ENCODE results near the gene C11orf87. TPM values are rescaled to one million over a fixed set of nuclear protein-coding genes. Genes with fewer than 3 reads are reported as not detected.

C11orf87 gene
- total and polyA plus RNA-seq, 2 of the 8 experiments (the other 6 are each of a cell fraction or from before 2014, with no cell fraction given), result 0.22 to 0.32 TPM

DNA sequence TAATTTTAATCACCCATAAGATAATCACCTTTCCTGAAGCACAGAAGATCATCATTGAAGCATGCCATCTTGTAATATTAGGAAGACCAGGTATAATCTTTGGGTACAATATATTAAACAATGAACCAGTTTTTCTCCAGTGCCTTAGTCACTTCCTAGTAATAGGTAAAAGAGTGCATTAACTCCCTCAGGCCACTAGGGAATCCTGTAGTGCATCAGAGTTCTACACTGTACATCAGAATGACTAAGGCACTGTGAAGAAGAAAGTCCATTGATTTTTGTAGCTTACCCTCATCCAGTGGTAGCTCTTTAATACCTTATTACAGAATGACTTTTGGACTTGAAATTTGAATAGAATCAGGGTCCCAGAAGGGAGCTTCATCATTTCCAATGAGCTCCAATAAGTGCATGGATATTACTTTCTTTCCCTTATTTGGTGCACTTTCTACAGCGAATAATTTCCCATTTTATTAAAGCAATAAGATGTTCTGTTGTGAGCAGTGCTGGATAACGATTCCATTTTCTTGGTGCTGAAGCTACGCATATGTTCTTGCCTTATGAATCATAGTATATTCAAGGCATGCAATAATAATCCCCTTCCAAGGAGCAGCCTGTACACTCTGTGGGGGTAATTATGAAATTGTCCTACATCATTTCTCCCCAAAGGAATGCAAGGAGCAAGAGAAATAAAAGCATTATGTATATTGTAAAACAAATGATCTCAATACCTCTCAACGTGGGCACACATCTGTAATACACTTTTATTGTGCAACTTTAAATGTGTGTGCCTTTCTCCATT is 4.7 kb downstream of the C11orf87 start:
- Histone ChIP-seq H4K20me1 (replicated peaks in 1 of 2; ENCODE audit: control insufficient read depth in 1 of 2, insufficient read depth in 2 of 2, low read length in 2 of 2) (peaks cover 0 to 4% of the 10 kb centered on the region in 2 experiments), H3K27ac (ENCODE audit: low read depth, low read length) (no peak overlapping the region), H4K91ac (replicated peaks; ENCODE audit: insufficient read length, low read length) (no peak overlapping the region), H2BK12ac (ENCODE audit: low read depth, low read length) (no peak overlapping the region), H3K23me2 (ENCODE audit: low read depth, low read length) (peaks cover 16% of the 10 kb centered on the region), H3K36me3 (ENCODE audit: control insufficient read depth in 2 of 4, insufficient read depth in 4 of 4, low read length in 3 of 4) (no peaks in the 10 kb centered on the region), H3K9me3 (ENCODE audit: insufficient read depth in 2 of 2, low read depth in 1 of 2, low read length in 1 of 2) (no peaks in the 10 kb centered on the region), H2BK120ac (replicated peaks; ENCODE audit: low read depth, low read length) (no peak overlapping the region), H2AFZ (ENCODE audit: low read length) (no peak overlapping the region), H3K56ac (replicated peaks; ENCODE audit: insufficient read length, low read depth, low read length) (no peak overlapping the region), H2AK5ac (ENCODE audit: low read depth, low read length) (no peak overlapping the region), H2BK5ac (ENCODE audit: low read depth, low read length) (no peak overlapping the region), H3K23ac (ENCODE audit: insufficient read length) (no peak overlapping the region), H4K5ac (ENCODE audit: insufficient read length, low read depth, low read length) (no peak overlapping the region), H3K79me1 (ENCODE audit: low read depth, low read length) (no peaks in the 10 kb centered on the region), H3K79me2 (ENCODE audit: control insufficient read depth in 1 of 2, insufficient read depth in 2 of 2, low read length in 2 of 2) (no peaks in the 10 kb centered on the region), H3K4ac (replicated peaks; ENCODE audit: insufficient read length, low read depth, low read length) (no peak overlapping the region), H2BK20ac (ENCODE audit: low read length) (no peak overlapping the region), H3K4me2 (ENCODE audit: insufficient read depth in 1 of 2, low read depth in 2 of 2, low read length in 2 of 2) (no peak overlapping the region), H3K4me3 (ENCODE audit: extremely low read depth in 1 of 4, insufficient read depth in 2 of 4, low read depth in 3 of 4, low read length in 4 of 4) (no peak overlapping the region), H2BK15ac (ENCODE audit: low read length) (no peak overlapping the region), H3K18ac (ENCODE audit: extremely low read depth, low read length) (no peak overlapping the region), H3K27me3 (replicated peaks in 1 of 4; ENCODE audit: control insufficient read depth in 3 of 4, extremely low read depth in 1 of 4, insufficient read depth in 3 of 4, low read length in 3 of 4) (peaks cover 15 to 29% (median 26%) of the 10 kb centered on the region in 4 experiments), H3K4me1 (replicated peaks in 1 of 4; ENCODE audit: control insufficient read depth in 3 of 4, insufficient read depth in 4 of 4, low read length in 3 of 4) (peaks cover 0 to 11% (median 6%) of the 10 kb centered on the region in 4 experiments; a peak in 5 of 7 replicates), H3K9ac (replicated peaks in 1 of 4; ENCODE audit: extremely low read depth in 1 of 4, low read depth in 3 of 4, low read length in 3 of 4) (no peak overlapping the region), H3K14ac (ENCODE audit: insufficient read length) (no peak overlapping the region), H4K8ac (ENCODE audit: extremely low read depth, insufficient read depth, low read length) (no peak overlapping the region)
- FAIRE-seq (no peak), DNase-seq (ENCODE audit: low read depth in 1 of 2, low spot score in 2 of 2) (no peak)
- POLR2A ChIA-PET (ENCODE audit: partially characterized antibody), result no interaction called here
- CTCF ChIA-PET (ENCODE audit: partially characterized antibody), result interaction anchor here (0.6 to 5.2 kb wide), 33 partner anchors 8 to 454 kb away, joined by 3 to 41 read pairs (median 4); no protein-coding TSS in a partner anchor
- WGBS, 2 experiments (ENCODE audit: extremely low coverage in 1 of 2, insufficient coverage in 1 of 2, insufficient read length in 1 of 2, insufficient replicate concordance in 2 of 2, low coverage in 1 of 2, low lambda C conversion rate in 2 of 2, missing lambda C conversion rate in 1 of 2), result 89% methylated on average over 4 of the region's 4 CpGs; no CpG with 5 or more reads in 1 of the 2 experiments
- peak; percentile 10 to 32; a peak in 2 of 4 replicates for TF ChIP-seq RAD21 (IDR thresholded peaks at IDR 0.05 in 1 of 2, conservative IDR thresholded peaks at IDR 0.05 in 1 of 2; ENCODE audit: low read depth in 2 of 2, low read length in 2 of 2)
- TF ChIP-seq CEBPB (IDR thresholded peaks at IDR 0.05; ENCODE audit: low read depth, low read length), result no peak
- no peak for TF ChIP-seq ATF3 (IDR thresholded peaks at IDR 0.05; ENCODE audit: insufficient read depth, low read depth, low read length)
- no peak for TF ChIP-seq SUZ12 (IDR thresholded peaks at IDR 0.05; ENCODE audit: low read length)
- TF ChIP-seq POLR2AphosphoS5 (IDR thresholded peaks at IDR 0.05; ENCODE audit: low read depth, low read length), result no peak
- TF ChIP-seq NANOG (IDR thresholded peaks at IDR 0.05; ENCODE audit: insufficient read depth, low read depth, low read length, poor library complexity, severe bottlenecking), result no peak
- TF ChIP-seq JUND (IDR thresholded peaks at IDR 0.05; ENCODE audit: low read length), result no peak
- no peak for TF ChIP-seq USF2 (IDR thresholded peaks at IDR 0.05; ENCODE audit: low read length)
- TF ChIP-seq SRF (IDR thresholded peaks at IDR 0.05; ENCODE audit: low read depth, low read length), result no peak

All from H1 (cell line).